Nucleus accumbens (tissue), 56 donors: ENCODE results near the gene OCIAD2.
A peak's percentile ranks its signal among the peaks of the same experiment; 100 is the strongest.
"Not testable (repeated sequence)": the region's sequence is repeated elsewhere in the genome, so short reads cannot be mapped to it uniquely, and the experiment has no call there.

Experiments
- DNase-seq, 56 donors: peaks; one replicate each; lab custom pipeline; 2025; lab: John Stamatoyannopoulos, UW

OCIAD2 gene, protein sequence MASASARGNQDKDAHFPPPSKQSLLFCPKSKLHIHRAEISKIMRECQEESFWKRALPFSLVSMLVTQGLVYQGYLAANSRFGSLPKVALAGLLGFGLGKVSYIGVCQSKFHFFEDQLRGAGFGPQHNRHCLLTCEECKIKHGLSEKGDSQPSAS

GRCh38 chr4:48906206-48907173, at the start of gene OCIAD2:
Gene OCIAD2 (minus strand): TSS chr4:48906774. CDS start chr4:48904549, 2,225 bp downstream.
- DNase-seq, result peak in 28 of 56 donors; percentile 2 to 55 (median 25)

GRCh38 chr4:48954314-48954713, 47.7 kb upstream of the OCIAD2 start:
- DNase-seq, result no peak

DNA sequence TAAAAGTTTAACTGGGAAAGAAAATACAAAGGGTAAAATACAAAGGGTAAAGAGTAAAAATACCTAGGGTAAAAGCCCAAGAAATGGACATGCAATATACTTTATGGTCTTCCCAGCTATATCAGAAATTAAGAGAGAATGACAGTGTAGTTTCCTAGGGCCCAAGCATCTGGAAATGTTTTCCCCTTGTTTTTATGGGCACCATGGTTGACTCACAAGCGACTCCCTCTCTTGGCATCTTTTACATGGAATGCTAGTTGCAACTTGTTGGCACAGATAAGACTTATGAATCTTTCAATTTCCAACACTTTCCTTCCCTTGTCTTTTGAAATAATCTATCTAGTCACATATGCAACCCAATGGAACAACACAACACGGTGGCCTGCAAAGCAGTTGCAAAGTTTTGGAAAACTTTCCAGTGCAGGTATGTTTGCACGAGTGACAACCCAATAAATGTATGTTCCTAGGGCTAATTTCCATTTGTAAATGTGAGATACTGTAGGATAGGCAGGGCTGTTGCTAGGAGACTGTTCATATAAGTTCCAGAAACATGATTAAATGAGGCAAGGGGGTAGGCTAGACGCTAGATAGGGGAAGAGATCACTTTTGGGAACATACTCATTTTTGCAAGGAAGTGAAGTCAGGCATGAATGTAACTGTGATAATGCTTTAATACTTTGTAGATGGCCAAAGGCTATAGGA, 43.1 kb upstream of the OCIAD2 start:
- DNase-seq, result no peak

DNA sequence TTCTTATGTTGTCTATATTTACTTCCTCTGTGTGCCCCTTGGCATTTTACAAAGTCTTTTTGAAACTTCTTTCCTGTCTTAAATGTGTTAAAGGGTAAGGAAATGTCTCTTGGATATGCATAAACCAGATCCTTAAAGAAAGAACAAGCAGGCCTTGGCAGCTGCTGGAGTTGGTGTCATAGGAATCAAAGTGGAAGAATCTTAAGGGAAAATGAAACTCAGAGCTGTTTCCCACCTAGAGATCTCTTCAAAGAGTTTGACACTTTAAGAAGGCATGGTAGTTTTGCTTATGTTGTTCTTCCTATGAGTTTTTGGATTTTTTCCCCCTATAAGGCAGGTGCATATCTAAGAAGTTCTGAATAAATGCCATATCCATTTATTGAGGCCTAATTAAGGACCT, 42.5 kb upstream of the OCIAD2 start:
- no peak for DNase-seq

- no peak for DNase-seq
These were observed 41.2 kb upstream of the OCIAD2 start for GRCh38 chr4:48947731-48948130.

- DNase-seq, result no peak
These were observed 39.4 kb upstream of the OCIAD2 start for GRCh38 chr4:48945981-48946380.

DNA sequence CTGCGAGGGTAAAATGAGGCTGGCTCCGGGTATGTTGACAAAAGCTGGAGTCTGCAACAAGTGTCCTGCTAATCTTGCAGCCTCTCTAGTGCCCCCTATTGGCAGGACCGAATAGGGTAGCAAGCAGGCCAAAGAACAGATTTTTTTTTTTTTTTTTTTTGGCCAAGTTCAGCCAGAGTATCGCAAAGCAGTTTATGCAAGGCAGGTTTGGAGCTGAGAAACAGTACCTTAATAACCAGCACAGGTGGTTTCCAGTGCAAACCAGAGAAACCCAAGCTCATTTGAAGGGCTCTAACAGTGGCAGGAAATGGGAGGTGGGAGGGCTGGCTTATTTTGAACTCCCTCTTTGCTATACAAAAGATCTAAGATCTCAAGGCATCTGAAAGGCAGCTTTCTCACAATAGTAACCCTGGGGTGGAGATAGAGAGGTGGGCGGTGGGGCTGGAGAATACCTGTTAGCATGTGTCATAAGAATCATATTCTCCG, 38.2 kb upstream of the OCIAD2 start:
- DNase-seq, result peak in 3 of 56 donors; percentile 0 to 4 (median 2)

GRCh38 chr4:48944252-48944651, 37.7 kb upstream of the OCIAD2 start:
- DNase-seq, result no peak

GRCh38 chr4:48943387-48943786, 36.8 kb upstream of the OCIAD2 start:
- DNase-seq, result no peak

GRCh38 chr4:48939785-48940184, 33.2 kb upstream of the OCIAD2 start:
- no peak for DNase-seq

DNA sequence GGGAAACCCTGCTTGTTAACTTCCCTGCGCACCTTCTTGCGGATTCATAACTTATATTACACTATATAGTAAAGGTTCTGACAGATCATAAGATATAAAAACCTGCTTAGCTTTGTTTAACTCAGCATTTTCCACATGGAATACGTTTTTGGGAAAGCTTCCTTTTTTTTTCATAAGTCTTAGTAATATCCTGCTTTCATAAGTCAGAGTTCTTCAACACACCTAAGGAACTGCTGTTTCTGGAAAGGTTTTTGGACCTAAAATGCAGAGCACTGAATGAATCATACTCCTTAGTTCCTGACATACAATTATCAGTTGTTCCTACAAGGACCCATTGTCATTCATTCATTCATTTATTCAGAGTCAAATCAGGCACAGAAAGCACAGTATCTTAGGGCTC, 32.3 kb upstream of the OCIAD2 start:
- no peak for DNase-seq

- no peak for DNase-seq
These were observed 30.5 kb upstream of the OCIAD2 start for GRCh38 chr4:48937033-48937432.

DNA sequence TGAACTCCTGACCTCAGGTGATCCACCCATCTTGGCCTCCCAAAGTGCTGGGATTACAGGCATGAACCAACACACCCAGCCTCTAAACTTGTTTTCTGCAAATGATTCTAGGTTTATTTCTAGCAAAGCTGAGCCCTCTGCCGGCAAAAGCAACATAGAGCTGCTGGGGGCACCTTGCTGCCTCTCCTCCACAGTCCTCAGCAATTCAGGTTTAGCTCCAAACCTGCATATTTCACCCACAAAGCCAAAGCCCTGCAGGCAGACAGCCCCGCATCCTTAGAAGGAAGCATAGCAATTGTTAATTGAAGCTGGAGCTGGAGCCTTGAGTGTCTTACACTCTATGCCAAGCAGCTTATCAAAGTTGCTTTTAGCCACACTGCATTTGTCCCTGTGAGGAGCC, 24.9 kb upstream of the OCIAD2 start:
- no peak for DNase-seq

- DNase-seq, result no peak
These were observed 24.1 kb upstream of the OCIAD2 start for GRCh38 chr4:48930654-48931053.

GRCh38 chr4:48924416-48924815, 17.8 kb upstream of the OCIAD2 start:
- DNase-seq, result no peak

DNA sequence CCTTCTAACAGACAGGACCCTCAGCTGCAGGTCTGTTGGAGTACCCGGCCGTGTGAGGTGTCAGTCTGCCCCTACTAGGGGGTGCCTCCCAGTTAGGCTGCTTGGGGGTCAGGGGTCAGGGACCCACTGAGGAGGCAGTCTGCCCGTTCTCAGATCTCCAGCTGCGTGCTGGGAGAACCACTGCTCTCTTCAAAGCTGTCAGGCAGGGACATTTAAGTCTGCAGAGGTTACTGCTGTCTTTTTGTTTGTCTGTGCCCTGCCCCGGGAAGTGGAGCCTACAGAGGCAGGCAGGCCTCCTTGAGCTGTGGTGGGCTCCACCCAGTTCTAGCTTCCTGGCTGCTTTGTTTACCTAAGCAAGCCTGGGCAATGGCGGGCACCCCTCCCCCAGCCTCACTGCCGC, 16.5 kb upstream of the OCIAD2 start:
- DNase-seq, result not testable (repeated sequence)

GRCh38 chr4:48914311-48914710, 7.7 kb upstream of the OCIAD2 start:
- DNase-seq, result peak in 9 of 56 donors; percentile 2 to 56 (median 32)

DNA sequence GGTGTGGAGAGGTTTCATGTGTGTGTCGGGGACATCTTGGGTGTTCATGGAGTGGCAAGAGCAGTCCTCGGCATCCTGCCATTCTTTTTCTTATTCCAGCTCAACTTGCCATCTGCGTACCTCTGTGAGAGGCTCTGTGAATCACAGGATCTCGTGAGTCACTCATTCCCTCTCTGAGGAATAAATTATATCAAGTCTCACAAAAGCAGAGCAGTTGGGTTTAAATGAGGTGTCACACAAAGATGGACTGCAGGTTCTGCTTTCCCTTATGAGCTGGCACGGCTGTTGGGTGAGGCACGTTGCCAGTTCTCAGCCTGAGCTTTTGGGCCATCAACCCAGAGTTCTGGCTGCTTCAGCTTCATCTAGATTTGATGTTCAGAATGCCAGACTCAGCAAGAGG, 6.8 kb upstream of the OCIAD2 start:
- peak in 20 of 56 donors; percentile 4 to 61 (median 23) for DNase-seq

DNA sequence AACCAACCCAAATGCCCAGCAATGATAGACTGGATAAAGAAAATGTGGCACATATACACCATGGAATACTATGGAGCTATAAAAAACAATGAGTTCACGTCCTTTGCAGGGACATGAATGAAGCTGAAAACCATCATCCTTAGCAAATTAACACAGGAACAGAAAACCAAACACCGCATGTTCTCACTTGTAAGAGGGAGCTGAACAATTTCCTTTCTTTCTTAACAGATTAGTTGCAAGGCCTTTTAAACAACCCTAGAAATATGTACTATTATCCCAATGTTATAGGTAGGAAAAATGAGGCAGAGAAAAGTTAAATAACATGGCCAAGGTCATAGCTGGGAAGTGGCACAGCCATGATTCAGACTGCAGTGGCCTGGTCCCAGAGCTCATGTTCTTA, 5.8 kb upstream of the OCIAD2 start:
- no peak for DNase-seq

GRCh38 chr4:48910511-48910910, 3.9 kb upstream of the OCIAD2 start:
- no peak for DNase-seq

GRCh38 chr4:48909697-48910096, 3.1 kb upstream of the OCIAD2 start:
- peak in 18 of 56 donors; percentile 3 to 56 (median 18) for DNase-seq
